Lower leg skin (tissue), 4 donors: Measurements from ENCODE around the gene CIZ1. TPM values are rescaled to one million over a fixed set of nuclear protein-coding genes. Genes with fewer than 3 reads are reported as not detected.
"Not testable (repeated sequence)": the region's sequence is repeated elsewhere in the genome, so short reads cannot be mapped to it uniquely, and the experiment has no call there.

Experiments
- DNase-seq, 2 donors: peaks; one replicate each; pipeline ENCODE4 v3.0.0-alpha.2; 2019; ENCODE audit warnings: low spot score in 2 of 2
- H3K4me3 ChIP-seq: fragments of 200-600 bp; sonication (generic); 2 replicates; pipeline ENCODE4 v1.5.1; 2017; ENCODE audit warnings: mild to moderate bottlenecking, low read depth; ENCODE audit not compliant: poor library complexity, severe bottlenecking
- CTCF ChIP-seq, 3 donors: fragments of 450-650 bp; IDR thresholded peaks; one replicate each; pipeline ENCODE4 v1.5.1; 2016; ENCODE audit warnings: antibody characterized with exemption in 3 of 3, mild to moderate bottlenecking in 3 of 3, moderate library complexity in 2 of 3
- POLR2A ChIP-seq, 2 donors: fragments of 450-650 bp; IDR thresholded peaks; one replicate each; pipeline ENCODE4 v1.6.1; 2016 to 2017; ENCODE audit warnings: antibody characterized with exemption in 2 of 2, mild to moderate bottlenecking in 1 of 2, moderate library complexity in 1 of 2
- WGBS, 2 donors: methylation state at CpG; one replicate each; pipeline ENCODE4 v1.1.5; 2018; 5-methylcytosine and 5-hydroxymethylcytosine counted together
- intact Hi-C: fragments of 100-400 bp; cut with DNase I; formaldehyde crosslinking; loops from one replicate; pipeline ENCODE4 v1.15.0; 2023; ENCODE audit warnings: low total_unique reads
- total RNA-seq, 4 donors: library from RNA; depleted of rRNA; stranded (reverse); fragments of >200 nt; gene quantifications; one replicate each; pipeline ENCODE4 v1.1.0, GENCODE V29; 2016

The CIZ1 gene
- total RNA-seq, 4 donors from 2014 or later = 71.6 to 135 (median 83.9) TPM

GRCh38 chr9:128185979-128186965 lies 5.1 kb downstream of the CIZ1 start:
- TF ChIP-seq CTCF (IDR thresholded peaks at IDR 0.05) (no peak), POLR2A (IDR thresholded peaks at IDR 0.05) (no peak)
- no peak for DNase-seq
- WGBS, 2 donors = 95 to 97% methylated on average over 11 of the region's 11 CpGs
- no peak overlapping the region for H3K4me3 ChIP-seq
- intact Hi-C loops = no loop called here

- TF ChIP-seq CTCF (IDR thresholded peaks at IDR 0.05) = no peak
- TF ChIP-seq POLR2A (IDR thresholded peaks at IDR 0.05) = no peak
- 64 to 65% methylated on average over 12 of the region's 12 CpGs for WGBS, 2 donors
- no peak overlapping the region for H3K4me3 ChIP-seq
- no peak for DNase-seq
- intact Hi-C loops = no loop called here
Observed at GRCh38 chr9:128182893-128183588, 8.3 kb downstream of the CIZ1 start.

- WGBS, 2 donors = 27 to 44% methylated on average over 10 to 12 of the region's 12 CpGs
- peak in 1 of 2 donors; percentile 90 for DNase-seq
- H3K4me3 ChIP-seq, intact Hi-C loops: not testable (repeated sequence)
Observed at GRCh38 chr9:128181480-128181879, 9.9 kb downstream of the CIZ1 start.

GRCh38 chr9:128180447-128180846 lies 10.9 kb downstream of the CIZ1 start:
- intact Hi-C loops = no loop called here
- no peak overlapping the region for H3K4me3 ChIP-seq
- TF ChIP-seq POLR2A (IDR thresholded peaks at IDR 0.05) (no peak), CTCF (IDR thresholded peaks at IDR 0.05) (no peak)
- 97 to 99% methylated on average over 8 of the region's 8 CpGs for WGBS, 2 donors
- DNase-seq = no peak

- no peak for DNase-seq
- TF ChIP-seq POLR2A (IDR thresholded peaks at IDR 0.05) (no peak), CTCF (IDR thresholded peaks at IDR 0.05) (no peak)
- WGBS, 2 donors = 91% methylated on average over 8 of the region's 8 CpGs
- intact Hi-C loops = no loop called here
- H3K4me3 ChIP-seq = no peak overlapping the region
Observed at GRCh38 chr9:128180001-128180400, 11.4 kb downstream of the CIZ1 start.

GRCh38 chr9:128178806-128179431 lies 12.5 kb downstream of the CIZ1 start:
- intact Hi-C loops = no loop called here
- 83 to 96% methylated on average over 7 to 11 of the region's 11 CpGs for WGBS, 2 donors
- no peak for DNase-seq
- no peak overlapping the region for H3K4me3 ChIP-seq
- TF ChIP-seq CTCF (IDR thresholded peaks at IDR 0.05) (no peak), POLR2A (IDR thresholded peaks at IDR 0.05) (no peak)
